ENCODE data around the gene PPP2R5D.
"Not testable (repeated sequence)": the region's sequence is repeated elsewhere in the genome, so short reads cannot be mapped to it uniquely, and the experiment has no call there.

Gene PPP2R5D

DNA sequence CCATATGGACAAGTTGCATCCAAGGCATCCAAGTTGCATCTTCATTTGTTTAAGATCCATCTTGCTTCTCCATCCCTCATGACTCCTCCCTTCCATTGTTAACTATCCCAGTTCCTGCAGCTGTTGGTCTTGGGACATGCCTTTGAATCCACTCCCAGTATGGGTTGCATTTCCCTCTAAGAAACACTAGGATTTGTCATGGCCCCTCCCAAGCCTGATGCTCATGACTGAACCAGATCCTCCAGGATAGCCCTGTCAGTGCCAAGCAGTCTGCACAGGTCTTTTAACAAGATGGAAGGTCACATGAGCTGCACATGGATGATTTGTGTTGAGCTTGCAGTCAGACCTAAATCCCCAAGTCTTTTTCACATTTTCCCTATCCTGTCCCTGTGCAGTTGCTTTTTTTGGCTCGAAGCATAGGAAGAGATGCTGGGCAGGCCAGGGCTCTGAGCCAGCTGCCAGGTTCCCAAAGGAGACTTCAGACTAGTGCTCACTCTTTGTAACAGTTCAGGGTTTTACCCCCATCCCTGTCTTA lies 4.2 kb downstream of the PPP2R5D start:
- in situ Hi-C loops (cut with MboI; ENCODE audit: low sequenced_read_pairs) = no loop called here

DNA sequence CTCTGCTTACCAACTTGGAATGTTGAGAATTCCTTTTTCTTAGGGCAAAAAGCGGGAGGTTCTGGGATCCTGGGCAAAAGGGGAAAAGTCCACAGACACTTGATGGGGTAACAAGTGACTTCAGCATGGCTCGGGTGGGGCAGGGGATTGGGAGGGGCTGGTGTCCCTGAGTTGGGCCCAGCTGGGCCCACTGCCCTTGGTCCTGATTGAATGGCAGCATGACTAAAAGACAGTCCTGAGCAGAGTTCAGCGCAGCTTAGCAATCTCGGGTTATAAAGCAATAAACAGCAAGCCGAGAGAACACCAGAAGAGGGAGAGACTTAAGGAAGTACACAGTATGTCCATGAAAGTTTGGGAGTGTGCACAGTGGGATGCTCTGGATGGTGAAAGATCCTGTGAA lies 5.6 kb downstream of the PPP2R5D start:
- in situ Hi-C loops (cut with MboI; ENCODE audit: low sequenced_read_pairs) = no loop called here

DNA sequence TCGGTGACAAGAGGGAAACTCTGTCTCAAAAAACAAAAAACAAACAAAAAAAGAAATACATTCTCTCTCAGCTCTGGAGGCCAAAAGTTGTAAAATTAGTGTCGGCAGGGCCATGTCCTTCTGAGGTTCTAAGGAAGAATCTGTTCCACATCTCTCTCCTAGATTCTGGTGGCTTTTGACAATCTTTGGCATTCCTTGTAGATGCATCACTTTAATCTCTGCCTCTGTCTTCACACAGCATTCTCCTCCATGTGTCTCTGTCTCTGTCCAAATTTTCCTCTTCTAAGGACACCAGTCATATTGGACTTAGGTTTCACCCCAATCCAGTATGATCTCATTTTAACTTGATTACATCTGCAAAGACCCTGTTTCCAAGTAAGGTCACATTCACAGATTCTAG lies 9.1 kb downstream of the PPP2R5D start:
- in situ Hi-C loops (cut with MboI; ENCODE audit: low sequenced_read_pairs) = no loop called here

DNA sequence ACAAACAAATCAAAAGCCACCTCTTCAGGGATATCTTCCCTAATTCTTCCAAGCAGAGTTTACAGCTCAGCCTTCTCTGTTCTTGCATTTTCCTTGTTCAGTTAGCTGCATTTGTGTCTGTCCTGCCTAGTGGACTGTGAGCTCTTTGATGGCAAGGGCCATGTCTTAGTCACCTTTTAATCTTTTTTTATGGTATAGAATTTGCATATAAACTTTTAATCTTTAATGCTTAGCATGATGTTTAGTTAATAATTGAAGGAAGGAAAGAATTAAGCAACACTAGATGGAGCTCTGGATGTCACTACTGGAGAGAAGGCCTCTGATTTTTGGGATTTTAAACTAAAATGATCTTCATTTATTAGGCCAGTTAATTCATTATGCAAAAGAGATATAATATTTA lies 12.1 kb downstream of the PPP2R5D start:
- in situ Hi-C loops (cut with MboI; ENCODE audit: low sequenced_read_pairs) = no loop called here

DNA sequence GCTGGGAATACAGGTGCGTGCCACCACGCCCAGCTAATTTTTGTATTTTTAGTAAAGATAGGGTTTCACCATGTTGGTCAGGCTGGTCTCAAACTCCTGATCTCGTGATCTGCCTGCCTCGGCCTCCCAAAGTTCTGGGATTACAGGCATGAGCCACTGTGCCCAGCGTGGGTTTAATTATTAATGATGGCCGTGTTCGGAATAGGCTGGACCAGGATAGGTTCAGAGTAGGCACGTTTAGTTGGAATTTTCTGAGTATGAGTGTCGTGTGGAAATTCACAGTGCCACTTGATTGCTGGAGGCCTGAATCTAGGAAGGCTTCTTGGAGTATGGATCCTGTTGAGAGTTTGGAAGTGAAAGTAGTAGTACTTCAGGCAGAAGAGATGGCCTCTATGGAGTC lies 13.8 kb downstream of the PPP2R5D start:
- in situ Hi-C loops (cut with MboI; ENCODE audit: low sequenced_read_pairs) = not testable (repeated sequence)

DNA sequence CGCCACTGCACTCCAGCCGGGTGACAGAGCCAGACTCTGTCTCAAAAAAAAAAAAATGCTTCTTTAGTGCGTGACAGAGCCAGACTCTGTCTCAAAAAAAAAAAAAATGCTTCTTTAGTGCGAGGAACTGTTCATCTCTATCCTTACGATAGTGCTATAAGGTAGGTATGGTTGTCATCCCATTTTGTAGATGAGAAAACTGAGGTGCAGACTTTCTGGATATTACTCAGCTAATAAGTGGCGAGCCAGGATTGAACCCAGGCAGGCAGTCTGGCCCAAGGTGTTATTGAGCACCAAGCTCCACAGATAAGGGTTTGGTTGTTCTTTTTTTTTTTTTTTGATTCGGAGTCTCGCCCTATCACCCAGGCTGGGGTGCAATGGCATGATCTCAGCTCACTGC lies 17.5 kb downstream of the PPP2R5D start:
- in situ Hi-C loops (cut with MboI; ENCODE audit: low sequenced_read_pairs) = no loop called here

DNA sequence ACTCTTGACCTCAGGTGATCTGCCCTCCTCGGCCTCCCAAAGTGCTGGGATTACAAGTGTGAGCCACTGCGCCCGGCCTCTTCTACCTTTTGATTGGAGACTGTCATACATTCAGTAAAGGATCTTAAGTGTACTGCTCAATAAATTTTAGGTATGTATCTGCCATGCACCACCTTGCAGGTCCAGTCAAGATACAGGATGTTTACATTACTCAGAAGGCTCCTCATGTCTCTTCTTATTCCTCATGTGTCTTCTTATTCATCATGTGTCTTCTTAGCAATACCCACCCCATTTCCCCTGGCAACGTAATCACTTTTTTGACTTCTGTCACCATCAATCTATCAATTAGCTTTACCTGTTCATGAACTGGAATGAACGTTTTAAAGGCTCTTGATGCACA lies 21.5 kb downstream of the PPP2R5D start:
- in situ Hi-C loops (cut with MboI; ENCODE audit: low sequenced_read_pairs) = no loop called here

DNA sequence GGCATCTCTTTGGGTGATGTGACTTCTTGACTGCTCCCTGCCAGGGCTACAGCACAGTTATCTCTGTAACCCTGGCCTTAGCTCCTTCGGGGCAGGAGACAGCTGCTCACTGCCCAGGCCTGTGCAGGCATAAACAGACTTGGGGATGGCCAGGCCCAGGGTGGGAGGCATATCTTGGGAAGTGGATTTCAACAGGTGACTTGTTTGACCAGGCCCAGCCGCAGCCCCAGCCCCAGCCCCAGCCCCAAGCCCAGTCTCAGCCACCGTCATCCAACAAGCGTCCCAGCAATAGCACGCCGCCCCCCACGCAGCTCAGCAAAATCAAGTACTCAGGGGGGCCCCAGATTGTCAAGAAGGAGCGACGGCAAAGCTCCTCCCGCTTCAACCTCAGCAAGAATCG lies 21.9 kb downstream of the PPP2R5D start:
- in situ Hi-C loops (cut with MboI; ENCODE audit: low sequenced_read_pairs) = no loop called here

DNA sequence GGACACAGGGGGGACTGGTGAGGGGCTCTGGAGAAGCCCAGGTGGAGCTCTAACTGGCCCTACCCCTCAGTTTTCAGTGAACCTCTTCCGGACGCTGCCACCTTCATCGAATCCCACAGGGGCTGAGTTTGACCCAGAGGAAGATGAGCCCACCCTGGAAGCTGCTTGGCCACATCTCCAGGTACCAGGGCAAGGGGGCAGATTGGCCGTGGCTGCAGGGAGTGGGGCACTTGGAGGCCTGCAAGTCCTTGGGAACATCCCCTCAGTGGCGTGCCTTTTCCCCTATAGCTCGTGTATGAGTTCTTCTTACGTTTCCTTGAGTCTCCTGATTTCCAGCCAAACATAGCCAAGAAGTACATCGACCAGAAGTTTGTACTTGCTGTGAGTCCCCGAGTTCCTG lies 22.8 kb downstream of the PPP2R5D start:
- in situ Hi-C loops (cut with MboI; ENCODE audit: low sequenced_read_pairs) = no loop called here

DNA sequence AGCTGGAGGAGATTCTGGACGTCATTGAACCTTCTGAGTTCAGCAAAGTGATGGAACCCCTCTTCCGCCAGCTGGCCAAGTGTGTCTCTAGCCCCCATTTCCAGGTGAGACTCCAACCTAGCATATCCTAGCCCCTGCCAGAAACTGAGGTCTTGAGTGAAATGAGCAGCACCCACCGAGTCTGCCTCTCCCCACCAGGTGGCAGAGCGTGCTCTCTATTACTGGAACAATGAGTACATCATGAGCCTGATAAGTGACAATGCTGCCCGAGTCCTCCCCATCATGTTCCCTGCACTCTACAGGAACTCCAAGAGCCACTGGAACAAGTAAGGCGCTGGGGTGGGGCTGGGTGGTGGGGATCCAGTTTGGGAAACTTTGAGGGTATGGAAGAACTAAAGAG lies 24.8 kb downstream of the PPP2R5D start:
- in situ Hi-C loops (cut with MboI; ENCODE audit: low sequenced_read_pairs) = no loop called here

DNA sequence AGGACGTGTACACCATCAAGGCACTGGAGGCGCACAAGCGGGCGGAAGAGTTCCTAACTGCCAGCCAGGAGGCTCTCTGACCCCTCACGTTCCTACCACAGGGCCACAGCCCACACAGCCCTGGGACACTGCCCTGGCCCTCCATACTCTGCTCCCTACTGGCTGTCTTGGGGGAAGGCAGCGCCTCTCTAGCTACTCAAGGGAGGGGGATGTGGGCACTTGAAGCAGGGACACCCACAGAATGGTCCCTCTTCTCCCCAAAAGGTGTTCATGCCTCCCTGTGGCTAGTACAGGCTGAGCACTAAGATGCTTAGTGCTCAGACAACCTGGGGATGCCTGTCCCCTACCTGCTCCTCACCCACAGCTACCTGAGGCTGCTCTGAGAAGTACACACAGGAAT lies 26.8 kb downstream of the PPP2R5D start:
- in situ Hi-C loops (cut with MboI; ENCODE audit: low sequenced_read_pairs) = no loop called here

DNA sequence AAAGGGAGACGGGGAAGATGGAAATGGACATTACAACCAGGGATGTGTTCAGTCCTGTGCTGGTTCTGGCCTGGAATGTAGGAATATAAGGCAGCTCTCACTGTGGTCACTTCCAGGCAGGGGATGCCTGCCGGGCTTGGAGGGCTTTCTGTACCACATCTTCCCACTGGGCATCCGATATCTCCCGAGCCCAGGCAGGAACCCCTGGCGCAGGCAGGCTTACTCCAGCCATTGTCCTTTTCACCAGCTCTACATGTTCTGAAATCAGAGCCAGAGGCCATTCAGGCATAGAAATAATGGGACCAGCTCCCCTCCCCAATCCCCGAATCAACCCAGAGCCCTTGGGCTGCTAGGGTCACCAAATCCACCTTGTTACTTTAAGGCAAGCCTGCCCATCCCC lies 28.0 kb downstream of the PPP2R5D start:
- in situ Hi-C loops (cut with MboI; ENCODE audit: low sequenced_read_pairs) = no loop called here

DNA sequence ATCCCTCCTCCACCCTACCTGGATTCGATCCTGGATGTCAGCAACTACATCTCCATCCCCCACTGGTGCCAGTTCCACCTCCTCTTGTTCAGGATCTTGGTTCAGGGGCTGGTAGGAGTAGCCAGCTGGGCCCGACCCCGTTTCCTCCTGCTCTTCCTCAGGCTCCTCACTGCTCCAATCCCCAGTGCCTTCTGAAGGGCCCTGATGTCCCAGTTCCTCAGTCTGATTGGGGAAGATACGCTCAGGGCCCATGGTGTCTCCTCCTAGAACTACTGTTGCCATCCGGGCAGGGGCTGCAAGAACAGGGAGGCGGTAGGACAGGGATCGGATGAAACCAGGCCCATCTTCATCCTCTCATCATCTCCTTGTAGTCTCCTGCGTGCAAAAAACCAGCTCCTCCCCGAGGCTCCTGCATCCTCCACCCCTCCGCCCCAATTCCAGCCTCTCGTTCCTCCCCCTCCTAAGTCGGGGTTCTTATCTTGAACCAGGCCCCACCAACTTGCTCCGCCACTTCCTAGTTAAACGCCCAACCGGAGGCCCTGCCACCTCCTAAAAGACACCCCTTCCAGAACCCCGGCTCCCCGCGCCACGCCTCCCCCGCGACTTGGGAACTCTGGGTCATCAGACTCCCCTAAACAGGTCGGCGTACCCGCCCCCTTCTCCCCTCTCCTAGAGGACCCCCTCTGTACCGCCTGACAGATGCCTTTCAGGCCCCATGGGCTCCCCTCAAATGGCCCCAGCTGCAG lies 28.9 kb downstream of the PPP2R5D start:
- in situ Hi-C loops (cut with MboI; ENCODE audit: low sequenced_read_pairs) = no loop called here

DNA sequence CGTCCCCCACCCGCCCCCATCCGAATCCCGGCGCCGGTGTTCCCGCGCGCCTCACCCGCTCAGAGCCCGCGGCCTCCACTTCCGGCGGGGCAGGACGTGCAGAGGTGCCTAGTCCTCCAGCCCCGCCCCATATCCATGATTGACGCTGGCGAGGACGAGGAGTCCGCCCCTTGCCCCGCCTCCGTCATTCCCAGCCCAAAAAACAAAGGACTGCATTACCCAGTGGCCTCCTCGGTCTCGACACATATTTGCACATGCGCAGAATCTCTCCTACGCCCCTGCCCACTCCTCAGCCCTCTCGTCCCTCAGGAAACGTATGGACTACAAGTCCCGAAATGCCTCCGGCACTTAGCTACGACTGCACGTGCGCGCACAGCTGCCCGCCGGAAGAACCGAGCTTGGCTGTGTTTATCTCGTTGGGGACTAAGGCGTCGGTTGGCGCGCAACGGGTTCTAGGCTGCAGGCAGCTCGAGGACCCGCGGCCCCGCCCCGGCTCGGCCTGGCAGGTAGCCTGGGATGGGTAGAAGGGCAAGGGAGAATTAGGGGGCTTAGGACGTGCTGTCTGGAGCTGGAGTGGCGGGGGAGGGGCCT lies 29.6 kb downstream of the PPP2R5D start, which contains the start of the genes KLHDC3 and MEA1:
KLHDC3 (plus strand) TSS at position 407 of the 591 bp plus-strand sequence. CDS start 2,944 bp downstream, outside the sequence.
MEA1 (minus strand) TSS at position 104 of the 591 bp plus-strand sequence. CDS start 133 bp downstream, outside the sequence.
- in situ Hi-C loops (cut with MboI; ENCODE audit: low sequenced_read_pairs) = no loop called here

DNA sequence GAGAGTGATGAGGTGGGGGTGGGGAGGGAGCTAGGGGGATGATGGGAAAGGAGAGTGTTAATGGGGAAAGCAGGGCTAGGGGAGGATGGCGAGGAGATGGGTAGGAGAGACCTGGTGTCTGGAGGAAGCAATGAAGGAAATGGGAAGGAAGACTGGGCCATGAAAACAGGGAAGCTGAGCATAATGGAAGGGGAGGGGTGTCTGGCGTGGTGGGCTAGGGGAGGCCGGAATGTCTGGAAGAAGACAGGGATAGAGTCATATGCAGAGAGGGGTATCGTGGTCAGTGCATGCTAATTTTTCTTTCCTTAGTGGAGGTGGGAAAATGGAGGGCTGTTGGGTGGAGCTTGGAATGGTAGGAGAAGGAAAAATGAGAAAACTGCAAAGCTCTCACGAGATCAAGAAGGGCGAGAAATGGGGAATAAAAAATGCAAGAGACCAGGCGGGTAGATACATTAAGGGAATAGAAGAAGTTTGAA lies 30.1 kb downstream of the PPP2R5D start:
- in situ Hi-C loops (cut with MboI; ENCODE audit: low sequenced_read_pairs) = no loop called here

DNA sequence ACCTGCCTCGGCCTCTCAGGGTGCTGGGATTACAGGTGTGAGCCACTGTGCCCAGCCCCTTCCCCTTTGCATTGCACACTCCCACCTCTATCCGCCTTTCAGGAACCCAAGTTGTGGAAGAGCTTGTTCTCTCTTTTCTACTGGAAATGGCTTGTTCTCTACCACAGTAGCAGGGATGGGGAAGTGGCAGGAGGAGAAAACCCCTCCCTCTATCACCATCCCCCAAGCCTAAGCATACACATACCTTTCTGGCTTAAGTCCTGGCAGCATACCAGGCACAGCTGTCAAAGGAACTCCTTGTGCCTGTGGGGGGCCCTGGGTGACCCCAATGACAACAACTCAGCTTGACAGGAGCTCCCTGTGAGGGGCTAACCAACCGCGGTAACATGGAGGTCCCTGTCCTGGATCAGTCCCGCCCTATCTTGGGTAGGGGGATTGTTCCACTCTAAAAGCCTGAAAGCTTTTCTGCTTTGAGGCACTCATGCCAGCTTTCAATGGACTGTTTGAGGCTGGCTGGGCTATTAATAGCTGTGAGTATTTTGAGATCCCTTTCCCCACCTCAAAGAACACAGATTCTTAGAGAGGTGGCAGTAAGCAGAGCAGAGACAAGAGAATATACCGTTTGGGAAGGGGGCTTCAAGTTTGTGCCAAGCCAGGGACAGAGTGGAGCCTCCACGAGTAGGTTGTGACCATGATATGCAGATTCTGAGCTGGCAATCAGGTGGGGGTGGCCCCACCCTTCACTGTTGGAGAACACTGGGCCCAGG lies 32.0 kb downstream of the PPP2R5D start:
- in situ Hi-C loops (cut with MboI; ENCODE audit: low sequenced_read_pairs) = no loop called here

DNA sequence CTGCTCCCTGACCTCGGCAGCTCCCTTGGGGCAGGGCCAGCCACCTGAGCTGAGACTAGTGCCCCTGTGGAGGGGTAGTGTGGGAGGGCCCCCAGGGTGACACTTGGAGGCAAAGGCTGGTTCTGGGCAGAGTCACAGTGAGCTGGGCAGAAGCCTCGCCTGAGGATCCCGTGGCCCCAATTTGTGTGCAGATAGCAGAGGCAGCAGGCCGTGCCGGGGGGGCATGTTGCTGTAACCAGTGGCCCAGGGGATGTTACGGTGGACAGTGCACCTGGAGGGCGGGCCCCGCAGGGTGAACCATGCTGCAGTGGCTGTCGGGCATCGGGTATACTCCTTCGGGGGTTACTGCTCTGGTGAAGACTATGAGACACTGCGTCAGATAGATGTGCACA lies 32.6 kb downstream of the PPP2R5D start:
- in situ Hi-C loops (cut with MboI; ENCODE audit: low sequenced_read_pairs) = no loop called here

DNA sequence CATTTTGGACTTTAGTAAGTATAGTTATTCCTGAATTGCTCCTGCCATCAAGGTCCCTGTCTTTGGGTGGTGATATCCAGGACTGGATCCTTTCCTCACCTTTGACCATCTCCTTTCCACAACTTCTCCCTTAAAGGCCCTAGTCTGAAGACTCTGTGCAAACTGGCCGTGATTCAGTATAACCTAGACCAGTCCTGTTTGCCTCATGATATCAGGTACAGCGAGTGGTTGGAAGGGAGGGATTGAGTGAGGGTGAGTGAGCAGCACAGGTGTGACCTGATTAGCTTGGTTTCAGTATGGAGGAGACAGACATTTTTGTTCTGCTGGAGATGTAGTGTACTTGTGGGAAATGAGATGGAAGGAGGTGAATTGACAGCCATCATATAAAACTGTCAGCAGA lies 34.8 kb downstream of the PPP2R5D start:
- in situ Hi-C loops (cut with MboI; ENCODE audit: low sequenced_read_pairs) = no loop called here

DNA sequence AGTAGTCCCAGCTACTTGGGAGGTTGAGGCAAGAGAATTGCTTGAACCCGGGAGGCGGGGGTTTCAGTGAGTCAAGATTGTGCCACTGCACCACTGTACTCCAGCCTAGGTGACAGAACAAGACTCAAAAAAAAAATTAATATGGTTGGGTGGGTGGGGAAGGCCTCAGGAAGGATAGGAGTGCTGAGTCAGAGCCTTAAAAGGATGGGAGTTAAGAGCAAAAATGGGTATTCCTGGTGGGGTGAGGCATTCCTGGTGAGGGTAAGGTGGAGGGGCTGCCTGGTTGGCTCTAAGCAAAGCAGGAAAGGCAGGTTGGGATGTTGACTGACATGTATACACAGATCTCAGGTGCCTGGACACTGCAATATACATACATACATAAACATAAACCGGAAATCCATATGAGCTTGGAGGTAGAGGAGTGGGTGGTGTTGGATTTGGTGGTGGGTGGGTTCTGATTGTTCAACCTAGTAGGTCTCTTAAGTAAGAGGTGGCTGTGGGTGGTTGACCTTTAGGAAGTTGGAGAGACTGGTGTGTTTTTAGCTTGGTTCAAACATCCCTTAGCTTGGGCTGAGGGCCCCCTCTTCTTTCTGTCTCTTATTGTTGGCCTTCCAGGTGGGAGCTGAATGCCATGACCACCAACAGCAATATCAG lies 35.8 kb downstream of the PPP2R5D start:
- in situ Hi-C loops (cut with MboI; ENCODE audit: low sequenced_read_pairs) = no loop called here

DNA sequence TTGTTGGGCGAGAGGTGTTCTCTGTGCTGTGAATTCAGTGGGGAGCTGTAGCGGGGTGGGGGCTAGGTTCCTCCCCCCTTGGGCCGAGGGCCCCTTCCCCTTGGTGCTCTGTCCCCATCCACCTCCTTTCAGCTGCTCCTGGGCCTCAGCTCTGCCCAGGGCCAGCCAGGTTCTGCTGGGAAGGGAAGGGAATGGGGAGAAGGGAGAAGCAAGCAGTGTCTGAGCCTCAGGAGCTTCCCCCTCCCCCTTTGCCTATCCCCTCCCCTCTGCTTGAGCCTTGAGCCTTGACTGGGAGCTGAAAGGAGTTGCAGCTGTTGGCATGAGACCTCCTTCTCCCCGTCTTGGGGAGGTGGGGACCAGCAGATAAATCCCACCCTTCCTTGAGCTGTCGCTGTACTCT lies 36.5 kb downstream of the PPP2R5D start:
- in situ Hi-C loops (cut with MboI; ENCODE audit: low sequenced_read_pairs) = no loop called here
